CD4-positive, alpha-beta T cell treated with Interleukin-6 for 4 hours (primary cell): ENCODE data around the gene TMOD3.
"Not testable (repeated sequence)": the region's sequence is repeated elsewhere in the genome, so short reads cannot be mapped to it uniquely, and the experiment has no call there.

Experiments used
- DNase-seq: peaks from one replicate; pipeline ENCODE4 v3.0.0-alpha.2; 2020; ENCODE audit warnings: mixed read lengths

The TMOD3 gene

DNA sequence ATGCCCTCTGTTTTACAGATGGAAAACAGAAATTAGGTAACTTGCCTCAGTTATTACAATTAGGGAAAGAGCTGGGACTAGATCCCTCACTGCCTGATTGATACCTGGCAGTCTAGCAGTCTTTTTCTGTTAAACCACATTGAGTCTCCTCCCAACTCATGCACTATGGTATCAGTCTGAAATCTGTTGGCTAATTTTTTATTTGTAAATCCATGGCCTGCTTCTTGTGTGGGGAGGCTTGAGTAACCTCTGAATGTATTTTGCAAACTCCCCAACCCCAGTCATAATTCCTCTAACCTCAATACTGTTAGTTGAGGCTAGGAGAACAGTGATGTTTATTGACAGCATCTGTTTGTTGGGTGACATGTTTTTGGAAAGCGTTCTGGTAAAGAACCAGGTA lies 35.9 kb downstream of the TMOD3 start:
- DNase-seq: no peak

DNA sequence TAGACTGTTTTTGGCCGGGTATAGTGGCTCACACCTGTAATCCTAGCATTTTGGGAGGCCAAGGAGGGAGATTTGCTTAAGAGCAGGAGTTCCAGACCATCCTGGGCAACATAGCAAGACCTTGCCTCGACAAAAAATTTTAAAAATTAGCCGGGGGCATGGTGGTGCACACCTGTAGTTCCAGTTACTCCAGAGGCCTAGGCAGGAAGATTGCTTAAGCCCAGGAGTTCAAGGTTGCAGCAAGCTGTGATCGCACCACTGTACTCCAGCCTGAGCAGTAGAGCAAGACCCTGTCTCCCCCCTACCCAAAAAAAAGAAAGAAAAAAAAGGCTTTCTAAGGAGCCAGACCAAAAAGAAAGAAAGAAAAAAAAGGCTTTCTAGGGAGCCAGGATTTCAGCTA lies 36.7 kb downstream of the TMOD3 start:
- no peak for DNase-seq

DNA sequence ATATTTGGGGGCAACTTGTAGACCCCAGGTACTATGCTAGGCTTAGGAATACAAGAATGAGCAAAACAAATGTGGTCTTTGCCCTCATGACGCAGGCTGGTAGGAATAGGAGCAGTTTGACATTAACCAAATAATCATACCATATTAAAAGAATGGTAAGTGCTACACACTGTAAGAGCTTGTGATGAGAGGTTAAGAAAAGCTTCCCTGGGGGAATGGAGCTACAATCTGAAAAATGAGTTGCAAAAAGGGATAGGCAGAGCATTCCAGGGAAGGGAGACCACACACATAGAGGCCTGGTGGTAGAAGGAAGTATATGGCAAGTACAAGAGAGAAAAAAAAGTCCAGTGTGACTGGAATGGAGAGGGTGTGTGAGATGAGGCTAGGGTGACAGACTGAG lies 37.3 kb downstream of the TMOD3 start:
- no peak for DNase-seq

DNA sequence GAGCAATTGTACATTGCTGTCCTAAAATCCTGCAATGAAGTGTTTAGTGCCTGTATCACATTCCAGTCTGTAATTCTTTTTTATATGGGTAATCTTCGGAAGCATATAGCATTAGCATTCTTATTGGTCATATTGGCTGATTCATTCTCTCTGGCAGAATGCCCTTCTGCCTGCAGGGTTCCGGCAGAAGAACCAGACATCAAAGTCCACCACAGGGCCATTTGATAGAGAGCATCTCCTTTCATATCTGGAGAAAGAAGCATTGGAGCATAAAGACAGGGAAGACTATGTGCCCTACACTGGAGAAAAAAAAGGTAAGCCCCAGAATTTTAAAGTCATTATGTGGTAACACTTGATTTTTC lies 39.6 kb downstream of the TMOD3 start:
- DNase-seq: no peak

DNA sequence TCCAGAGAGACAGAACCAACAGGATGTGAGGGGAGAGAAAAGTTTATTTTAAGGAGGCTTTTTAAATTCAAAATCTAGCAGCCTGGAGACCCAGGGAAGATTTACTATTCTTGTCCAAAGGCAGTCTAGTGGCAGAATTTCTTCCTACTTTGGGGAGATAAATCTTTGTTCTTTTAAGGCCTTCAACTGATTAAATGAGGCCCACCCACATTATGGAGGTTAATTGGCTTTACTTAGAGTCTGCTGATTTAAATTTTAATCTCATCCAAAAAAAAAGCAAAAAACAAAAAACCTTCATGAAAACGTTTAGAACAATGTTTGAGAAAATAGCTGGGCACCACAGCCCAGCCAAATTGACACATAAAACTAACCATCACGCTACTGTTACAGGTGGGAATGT lies 41.3 kb downstream of the TMOD3 start:
- DNase-seq: no peak

DNA sequence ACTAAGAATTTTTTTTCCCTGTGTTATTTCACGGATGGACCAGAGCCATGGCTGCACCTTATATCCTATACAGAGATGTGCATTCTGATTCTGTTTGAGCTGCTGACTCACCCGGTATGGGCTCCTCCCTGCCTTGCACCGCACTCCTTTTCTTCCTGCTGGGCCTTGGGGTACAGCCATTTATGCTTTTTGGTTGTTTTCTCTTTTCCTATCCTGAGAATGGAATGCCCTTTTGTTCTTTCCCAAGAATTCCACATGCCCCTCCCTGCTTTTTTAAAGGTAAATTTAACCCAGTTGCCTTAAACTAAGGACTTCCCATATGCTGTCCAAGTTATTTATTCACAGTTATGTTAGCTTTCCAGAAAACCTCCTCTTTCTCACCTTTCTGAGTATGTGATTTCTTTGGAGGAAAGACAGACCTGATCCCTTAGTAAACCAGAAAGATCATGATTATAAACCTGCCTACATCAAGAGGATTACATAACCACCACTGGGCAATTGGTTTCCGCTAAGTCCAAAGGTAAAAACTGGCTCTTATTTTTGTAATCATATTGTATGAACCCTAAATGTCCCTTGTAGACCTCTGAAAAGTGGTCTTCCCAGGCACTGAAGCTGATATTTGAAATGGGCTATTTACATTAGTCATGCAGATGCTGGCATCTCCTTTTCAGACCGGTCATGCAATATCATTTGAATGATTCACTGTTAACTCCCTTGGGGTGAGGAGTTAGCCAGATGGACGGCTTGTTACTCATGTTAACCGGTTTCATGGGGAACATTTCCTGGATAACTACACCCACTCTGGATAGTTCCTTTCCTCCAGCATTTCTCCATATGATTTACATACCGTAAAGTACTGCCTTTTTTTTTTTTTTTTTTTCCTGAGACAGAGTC lies 45.5 kb downstream of the TMOD3 start:
- no peak for DNase-seq

DNA sequence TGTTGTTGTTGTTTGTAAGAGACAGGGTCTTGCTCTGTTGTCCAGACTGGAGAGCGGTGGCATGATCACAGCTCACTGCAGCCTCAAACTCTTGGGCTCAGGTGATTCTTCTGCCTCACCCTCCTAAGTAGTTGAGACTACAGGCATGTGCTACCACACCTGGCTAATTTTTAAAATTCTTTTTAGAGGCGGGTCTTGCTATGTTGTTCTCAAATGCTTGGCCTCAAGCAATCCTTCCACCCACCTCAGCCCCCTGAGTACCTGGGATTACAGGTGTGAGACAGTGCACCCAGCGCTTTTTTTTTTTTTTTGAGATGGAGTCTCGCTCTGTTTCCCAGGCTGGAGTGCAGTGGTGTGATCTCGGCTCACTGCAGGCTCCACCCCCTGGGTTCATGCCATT lies 46.7 kb downstream of the TMOD3 start:
- DNase-seq: no peak

DNA sequence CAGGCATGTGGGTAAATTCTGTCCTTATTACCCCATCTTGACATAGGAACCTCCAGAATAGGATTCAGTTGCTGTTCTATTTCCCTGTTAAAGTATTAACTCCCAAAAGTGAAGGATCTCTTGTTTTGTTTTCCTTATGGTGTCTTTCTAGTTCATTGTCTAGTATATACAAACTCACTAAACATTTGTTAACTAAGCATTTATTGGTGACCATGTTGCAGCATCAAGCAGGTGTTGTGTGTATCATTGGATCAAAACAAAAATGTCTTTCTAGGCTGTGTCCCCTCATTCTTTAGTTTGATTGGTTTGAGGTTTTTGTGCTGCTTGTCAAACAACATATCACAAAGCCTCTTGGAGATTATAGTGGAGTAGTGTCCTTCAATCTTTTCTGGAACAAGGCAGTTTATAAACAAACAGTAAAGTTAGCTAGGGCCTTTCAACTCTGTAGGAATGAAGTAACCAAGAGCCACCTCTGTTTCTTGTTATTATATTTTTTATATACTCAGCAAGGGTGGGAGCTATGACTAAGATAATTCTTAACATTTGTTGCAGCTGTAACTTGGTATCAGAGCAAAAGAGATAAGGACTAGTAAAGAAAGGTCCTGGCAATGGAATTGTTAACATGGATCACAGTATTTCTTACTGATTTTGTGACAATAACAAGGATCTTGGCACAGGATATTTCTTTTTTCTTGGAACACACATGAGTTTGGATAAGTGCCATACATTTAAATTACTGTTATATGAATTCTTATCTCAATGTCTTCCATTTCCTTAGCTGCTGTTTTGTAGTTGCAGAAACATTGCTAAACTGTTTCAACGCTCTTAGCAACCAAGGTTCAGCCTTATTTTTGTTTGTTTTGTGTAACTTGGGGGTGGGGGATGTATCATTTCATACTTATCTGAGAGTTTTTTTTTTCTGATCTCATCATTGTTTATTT lies 49.3 kb downstream of the TMOD3 start:
- DNase-seq: no peak

DNA sequence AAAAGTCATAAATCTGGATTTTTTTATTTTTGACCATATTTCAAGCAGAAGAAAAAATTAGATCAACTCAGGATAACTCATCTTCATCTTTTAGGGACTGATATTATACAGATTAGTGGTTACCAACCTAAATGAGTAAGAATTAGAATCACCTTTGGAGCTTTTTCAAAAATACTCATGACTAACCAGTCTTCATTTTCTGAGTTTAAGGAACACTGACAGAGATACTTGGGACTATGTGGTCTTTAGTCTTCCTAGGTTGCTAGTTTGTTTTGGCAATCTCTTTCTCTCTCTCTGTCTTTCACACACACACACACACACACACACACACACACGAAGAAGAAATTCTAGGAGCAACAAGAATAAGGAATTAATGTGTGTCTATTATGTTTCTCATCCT lies 50.1 kb downstream of the TMOD3 start:
- no peak for DNase-seq

DNA sequence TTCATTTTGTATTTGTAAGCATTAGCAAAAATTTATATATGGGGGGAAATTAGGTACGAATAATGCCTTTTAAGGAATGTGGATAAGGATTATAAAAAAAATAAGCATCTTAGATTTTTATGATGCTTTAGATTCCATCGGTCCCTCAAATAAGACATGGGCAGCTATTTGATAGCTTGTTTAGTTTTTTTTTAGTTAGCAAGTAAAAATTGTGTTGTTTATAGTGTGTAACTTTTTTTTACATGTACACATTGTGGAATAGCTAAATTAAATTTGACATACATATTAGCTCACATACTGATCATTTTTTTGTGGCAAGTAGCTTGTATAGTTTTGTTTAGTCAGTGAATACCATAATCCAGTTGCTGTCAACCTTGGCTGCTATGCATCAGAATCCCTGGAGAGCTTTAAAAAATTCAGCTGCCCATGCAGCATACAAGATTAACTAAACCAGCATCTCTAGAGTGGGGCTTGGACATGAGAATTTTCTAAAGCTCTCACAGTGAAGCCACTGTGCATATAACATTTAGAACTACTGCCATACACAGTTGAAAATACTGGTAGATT lies 53.9 kb downstream of the TMOD3 start:
- no peak for DNase-seq

DNA sequence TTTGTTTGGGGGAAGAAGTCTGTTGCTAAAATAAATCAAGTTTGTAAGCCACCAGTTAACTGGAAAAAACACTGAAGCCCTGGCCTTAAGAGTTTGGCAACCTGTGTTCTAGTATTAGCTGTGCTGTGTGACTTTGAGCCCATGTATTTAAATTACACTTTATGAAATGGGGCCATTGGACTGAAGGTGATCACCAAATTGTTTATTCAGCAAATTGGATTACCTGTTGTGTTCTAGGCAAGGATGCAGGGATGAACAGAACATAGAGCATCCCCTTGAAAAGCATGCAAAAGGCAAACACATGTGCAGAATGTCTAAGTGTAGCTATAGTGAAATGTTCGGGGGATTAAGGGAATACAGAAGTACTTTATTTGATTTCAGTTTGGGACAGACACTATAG lies 54.6 kb downstream of the TMOD3 start:
- DNase-seq: no peak

DNA sequence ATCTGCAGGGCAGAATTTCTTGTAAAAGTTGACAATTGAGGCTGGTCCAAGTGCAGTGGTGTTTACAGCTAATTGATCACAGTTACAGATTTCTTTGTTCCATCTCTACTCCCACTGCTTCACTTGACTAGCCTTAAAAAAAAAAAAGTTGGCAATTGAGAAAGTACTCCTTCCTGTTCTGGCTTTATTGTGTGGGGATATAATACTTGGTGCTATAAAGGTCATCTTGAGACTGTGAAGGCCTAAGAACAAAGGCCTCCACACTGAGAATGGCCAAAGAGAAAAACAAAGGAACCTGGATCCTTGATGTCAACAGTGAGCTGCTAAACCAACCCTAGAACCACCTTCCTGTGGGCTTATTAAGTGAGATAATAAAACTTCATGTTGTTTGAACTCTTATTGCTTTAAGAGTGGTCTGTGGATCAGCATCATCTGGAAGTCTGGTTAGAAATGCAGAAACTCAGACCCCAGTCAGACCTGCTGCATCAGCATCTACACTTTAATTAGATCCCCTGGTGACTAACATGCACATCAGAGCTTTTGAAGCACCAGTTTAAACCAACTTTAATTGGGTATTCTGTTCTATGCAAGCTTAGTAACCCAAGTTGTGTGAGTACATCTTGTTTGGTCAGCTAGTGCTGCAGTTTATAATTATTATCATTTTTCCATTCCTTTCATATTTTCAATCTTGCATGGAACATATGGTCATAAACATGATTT lies 55.2 kb downstream of the TMOD3 start:
- no peak for DNase-seq

DNA sequence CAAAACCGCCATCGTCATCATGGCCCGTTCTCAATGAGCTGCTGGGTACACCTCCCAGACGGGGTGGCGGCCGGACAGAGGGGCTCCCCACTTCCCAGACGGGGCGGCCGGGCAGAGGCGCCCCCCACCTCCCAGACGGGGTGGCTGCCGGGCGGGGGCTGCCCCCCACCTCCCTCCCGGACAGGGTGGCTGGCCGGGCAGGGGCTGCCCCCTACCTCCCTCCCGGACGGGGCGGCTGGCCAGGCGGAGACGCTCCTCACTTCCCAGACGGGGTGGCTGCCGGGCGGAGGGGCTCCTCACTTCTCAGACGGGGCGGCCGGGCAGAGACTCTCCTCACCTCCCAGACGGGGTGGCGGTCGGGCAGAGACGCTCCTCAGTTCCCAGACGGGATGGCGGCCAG lies 56.3 kb downstream of the TMOD3 start:
- not testable (repeated sequence) for DNase-seq

DNA sequence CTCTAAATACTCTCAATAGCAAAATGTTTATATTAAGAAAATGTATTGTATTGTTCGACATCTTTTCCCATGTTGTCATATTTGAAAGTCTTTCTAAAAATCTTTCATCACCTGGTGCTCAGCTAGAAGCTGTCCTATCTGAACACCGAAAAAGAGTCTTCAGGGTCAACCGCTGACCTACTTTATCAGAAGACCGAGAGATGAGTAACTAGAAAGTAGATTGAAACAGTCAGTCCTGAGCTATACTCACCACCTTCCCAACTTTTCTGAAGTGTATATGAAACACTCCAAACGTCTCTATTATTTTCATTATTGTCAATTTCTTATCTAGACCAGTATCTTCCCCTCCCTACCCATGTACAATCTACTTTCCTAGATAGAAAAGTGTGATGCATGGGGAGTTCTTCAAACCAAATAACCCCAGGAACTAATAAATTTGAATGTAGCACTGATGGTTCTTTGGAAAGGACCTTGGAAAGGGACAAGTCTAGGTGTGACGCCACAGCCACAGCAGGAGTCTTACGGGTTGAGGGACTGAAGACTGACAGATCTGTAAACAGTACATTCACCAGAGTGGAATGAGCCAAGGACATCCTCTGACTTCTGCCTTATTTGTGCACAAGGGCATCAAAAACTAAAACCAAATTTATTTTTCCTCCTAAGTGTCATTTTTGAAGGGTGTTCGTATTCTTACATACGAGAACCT lies 58.6 kb downstream of the TMOD3 start:
- DNase-seq: no peak

DNA sequence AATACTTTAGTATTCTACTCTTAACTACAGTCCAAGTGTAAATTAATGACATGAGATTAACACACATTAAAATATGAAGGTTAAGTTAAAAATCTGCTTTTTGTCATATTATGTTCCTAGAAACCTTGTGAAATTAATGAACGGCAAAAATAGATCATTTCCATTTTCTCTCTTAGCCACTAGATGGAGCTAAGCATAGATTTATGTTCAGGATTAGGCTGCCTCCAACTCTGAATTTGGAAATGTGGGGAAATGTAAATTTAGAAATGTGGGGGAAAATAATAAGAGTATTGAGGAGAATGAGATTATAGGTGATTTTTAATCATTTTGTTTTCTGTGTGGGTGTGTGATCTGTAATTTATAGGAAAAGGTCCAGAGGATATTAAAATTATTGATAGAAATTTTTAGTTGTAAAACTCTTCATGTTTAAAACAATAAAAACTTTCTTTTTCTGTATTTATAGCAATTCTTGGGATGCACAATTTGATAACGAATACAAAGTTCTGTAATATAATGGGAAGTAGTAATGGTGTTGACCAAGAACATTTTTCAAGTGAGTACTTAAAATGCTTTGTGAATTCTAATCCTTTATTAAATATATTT lies 59.2 kb downstream of the TMOD3 start:
- DNase-seq: no peak

DNA sequence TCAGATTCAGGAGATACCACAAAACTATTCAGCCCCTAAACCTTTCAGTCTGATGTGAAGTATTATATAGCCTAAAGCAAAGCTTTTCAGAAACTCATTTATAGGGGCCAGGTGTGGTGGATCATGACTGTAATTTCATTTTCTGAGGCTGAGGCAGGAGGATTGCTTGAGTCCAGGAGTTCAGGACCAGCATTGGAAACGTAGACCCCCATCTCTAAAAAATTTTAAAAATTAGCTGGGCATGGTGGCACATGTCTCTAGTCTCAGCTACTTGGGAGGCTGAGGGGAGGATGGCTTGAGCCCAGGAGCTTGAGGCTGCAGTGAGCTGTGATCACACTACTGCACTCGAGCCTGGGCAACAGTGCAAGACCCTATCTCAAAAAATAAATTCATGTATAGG lies 60.0 kb downstream of the TMOD3 start:
- no peak for DNase-seq

DNA sequence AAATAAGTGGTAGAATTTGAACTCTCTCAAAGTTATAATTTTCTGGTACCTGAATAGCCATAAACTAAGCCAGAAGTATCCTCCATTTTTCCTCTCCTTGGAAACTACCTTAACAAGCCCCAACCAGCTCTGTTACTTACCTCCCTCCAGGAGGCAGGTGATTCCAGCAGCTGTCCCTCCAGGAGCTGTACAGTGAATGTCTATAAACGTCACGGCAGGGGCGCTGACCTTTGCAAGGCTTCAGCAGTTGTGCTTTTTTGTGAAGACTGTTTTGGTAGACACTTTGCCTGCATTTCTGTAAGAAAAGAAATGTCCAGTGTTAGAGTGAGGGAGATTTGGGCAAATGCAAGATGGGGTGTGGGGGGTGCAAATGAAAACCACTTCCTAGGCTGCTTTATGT lies 75.0 kb downstream of the TMOD3 start:
- DNase-seq: no peak

DNA sequence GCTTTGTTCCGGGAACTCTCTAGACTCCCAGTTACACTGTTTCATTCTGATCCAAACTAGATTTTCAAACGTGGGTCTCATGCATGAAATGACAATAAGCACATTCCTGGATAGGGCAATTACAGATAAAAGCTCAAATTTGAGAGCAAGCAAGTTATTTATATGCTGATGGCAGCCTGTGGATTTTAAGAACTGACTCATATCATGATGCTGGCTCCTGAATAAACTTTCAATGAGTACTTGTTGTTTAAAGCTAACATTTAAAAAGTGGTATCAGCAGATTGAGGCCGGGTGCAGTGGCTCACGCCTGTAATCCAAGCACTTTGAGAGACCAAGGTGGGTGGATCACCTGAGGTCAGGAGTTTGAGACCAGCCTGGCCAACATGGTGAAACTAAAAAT lies 75.5 kb downstream of the TMOD3 start:
- no peak for DNase-seq

DNA sequence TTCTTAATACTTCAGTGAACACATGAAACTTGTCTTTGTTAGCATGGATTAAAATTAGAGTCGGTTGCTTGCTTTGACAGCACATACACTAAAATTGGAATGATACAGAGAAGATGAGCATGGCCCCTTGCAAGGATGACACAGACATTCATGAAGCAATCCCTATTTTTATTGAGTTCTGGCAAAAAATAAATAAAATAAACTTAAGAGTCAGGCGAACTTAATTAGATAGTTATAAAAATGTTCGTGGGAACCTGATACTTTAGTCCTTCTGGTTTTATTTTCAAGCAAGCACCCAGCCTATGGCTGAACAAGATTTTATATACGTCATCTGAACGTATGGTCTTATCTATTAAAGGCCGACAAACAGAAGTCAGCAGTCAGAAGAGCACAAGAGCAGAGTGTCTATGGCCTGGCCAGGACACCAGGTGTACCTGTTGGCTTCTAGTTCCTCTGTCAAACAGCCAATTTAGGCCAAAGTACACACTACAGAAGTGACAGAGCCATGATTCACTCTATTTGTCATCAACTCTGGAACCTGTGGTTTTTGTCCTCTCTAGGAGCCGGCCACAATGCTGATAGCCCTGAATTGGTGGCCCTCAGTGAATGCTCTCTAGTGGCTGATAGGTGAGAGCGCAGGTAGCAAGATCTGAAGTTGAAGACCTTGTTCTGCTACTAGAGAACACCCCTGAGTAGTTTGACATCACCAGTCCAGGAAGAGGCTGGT lies 77.8 kb downstream of the TMOD3 start:
- DNase-seq: no peak

DNA sequence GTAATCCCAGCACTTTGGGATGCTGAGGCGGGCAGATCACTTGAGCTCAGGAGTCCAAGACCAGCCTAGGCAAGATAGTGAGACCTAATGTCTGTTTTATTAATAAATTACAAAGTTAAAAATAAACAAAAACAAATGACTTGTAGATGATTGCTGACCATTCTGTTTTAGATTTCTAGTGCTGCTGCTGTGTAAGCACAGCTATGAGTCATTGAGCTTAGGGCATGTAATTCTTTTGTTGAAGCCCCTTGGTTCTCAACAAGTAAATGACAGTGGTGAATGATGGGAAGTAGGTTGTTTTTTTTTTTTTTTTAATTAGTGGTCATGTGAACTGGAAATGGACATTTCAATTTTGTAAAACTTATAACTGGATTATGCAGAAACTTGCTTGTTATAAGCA lies 78.9 kb downstream of the TMOD3 start:
- no peak for DNase-seq

DNA sequence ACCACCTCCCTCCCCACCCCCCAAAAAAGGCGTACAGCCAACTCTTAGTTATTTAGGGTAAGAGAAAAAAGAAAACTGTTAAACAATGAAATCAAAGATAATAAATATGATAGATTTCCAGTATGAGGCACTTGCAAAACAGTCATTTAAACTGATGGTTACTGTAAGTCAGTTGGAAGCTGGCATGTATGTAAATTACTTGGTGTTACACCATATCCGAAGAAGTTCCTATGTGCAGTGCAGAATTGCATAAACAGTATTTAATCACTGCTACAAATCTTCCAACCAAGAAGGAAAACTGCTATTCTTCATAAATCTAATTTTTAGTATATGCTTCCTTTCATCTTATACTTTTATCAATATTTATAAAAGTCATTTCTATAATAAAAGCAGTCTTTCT lies 80.1 kb downstream of the TMOD3 start:
- no peak for DNase-seq
